Kidney capillary endothelial cell (primary cell): ENCODE results near the gene ENPP1.
A peak's percentile ranks its signal among the peaks of the same experiment; 100 is the strongest.
"Not testable (repeated sequence)": the region's sequence is repeated elsewhere in the genome, so short reads cannot be mapped to it uniquely, and the experiment has no call there.

Source experiments
- DNase-seq: peaks from one replicate; pipeline ENCODE4 v3.0.0-alpha.2; 2018; ENCODE audit warnings: low spot score

Gene ENPP1

DNA sequence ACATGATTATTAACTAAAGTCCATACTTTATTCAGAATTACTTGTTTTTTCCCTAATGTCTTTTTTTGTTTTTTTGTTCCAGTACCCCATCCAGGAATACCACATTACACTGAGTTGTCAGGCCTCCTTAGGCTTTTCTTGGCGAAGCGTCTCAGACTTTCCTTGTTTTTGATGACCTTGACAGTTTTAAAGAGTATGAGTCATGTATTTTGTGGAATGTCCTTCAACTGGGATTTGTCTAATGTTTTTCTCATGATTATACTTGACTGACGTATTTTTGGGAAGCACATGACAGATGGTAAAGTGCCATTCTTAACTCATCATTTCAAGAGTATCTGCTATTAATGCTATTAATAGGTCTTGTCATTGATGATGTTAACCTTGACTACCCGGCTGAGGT is 23.6 kb downstream of the ENPP1 start:
- no peak for DNase-seq

GRCh38 chr6:131831886-131832285 is 24.1 kb downstream of the ENPP1 start:
- no peak for DNase-seq

- no peak for DNase-seq
Observed at GRCh38 chr6:131832363-131832762, 24.5 kb downstream of the ENPP1 start.

GRCh38 chr6:131838051-131838450 is 30.2 kb downstream of the ENPP1 start:
- DNase-seq: no peak

- no peak for DNase-seq
Observed at GRCh38 chr6:131839388-131839787, 31.6 kb downstream of the ENPP1 start.

- DNase-seq: no peak
Observed at GRCh38 chr6:131840441-131840840, 32.6 kb downstream of the ENPP1 start.

DNA sequence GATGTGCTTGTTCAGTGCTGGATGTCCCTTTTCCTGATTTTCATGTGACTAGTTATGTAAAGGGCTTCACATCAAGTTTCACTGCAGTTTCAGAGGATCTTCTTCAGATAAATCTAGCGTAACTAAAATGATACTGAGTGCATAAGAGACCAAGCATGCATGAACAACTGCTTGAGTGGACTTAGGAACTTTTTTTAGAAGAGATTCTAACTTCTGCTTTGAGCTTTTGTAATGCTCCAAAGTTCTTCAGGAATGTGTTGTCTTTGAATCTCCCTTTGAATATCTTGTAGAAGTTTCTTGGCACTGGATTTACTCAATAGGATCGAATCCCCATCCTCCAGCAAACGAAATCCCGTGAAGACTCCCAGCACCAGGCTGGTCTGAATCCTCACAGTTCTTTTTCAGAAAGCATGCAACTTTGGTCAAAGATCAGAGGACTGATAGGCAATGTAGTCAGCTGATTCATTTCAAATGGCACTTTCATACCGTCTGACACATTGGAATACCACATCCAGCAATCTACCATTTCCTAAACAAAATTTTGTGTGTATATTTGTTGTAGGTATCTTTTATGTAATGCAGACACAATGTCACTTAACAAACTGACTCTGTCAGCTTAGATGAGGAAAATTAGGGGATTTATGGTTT is 33.2 kb downstream of the ENPP1 start:
- no peak for DNase-seq

DNA sequence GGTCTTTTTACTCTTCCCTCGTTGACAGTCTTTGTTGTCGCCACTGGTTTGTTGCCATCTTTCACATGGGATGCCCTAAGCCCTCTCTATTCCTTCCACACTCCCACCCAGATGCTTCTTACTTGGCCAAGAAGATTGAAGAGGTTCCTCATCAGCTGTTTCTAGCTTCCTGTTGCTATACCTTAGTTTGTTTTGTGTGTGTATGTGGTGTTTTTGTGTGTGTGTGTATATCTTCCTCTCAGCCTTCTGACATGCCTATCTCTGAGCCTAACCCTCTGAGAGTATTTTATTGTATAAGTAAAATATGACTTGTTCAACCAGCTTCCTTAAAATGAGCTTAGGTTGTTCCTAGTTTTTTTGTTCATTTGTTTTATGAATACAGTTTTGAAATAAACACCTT is 35.9 kb downstream of the ENPP1 start:
- no peak for DNase-seq

DNA sequence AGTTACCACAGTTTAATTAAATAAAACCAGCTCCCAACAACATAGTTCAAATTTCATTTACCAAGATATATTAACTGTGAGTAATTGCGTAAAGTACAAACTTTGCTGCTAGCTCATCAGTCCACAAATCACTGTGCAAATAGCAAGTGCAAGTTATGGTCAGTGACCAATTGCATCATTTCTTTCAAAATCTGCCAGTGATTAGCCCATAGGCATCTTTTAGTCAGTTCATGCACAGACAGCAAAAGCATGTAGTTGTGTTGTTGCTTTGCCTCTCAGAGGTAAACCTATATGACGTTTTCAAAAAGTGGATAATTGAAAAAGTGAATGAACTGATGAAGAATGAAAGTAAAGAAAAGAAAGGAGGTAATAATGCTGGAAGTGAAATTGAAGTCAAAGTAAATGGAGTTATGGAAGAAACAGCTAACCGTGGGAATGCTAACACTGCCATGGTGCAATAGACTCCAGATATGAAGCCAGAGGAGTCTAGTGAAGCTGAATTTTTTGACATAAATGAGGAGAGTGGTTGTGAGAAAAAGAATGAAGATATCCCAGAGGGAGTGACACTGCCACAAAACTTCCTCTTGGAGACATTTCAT is 36.5 kb downstream of the ENPP1 start:
- DNase-seq: no peak

- DNase-seq: no peak
Observed at GRCh38 chr6:131846023-131846663, 38.3 kb downstream of the ENPP1 start.

- DNase-seq: no peak
Observed at GRCh38 chr6:131846905-131847304, 39.1 kb downstream of the ENPP1 start.

DNA sequence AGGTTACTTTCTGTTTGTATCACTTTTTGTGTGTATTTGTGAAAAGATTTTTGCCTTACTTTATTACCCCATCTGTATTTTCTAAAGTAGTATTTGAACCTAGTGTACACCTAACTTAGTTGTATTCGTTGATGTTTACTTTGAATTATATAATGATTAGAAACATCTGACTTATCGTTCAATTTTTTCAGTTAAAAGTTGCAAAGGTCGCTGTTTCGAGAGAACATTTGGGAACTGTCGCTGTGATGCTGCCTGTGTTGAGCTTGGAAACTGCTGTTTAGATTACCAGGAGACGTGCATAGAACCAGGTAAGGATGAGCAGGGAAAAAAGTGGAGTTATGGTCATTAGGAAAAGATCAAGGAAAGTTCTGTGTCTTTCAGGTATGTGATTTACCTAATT is 42.0 kb downstream of the ENPP1 start:
- no peak for DNase-seq

DNA sequence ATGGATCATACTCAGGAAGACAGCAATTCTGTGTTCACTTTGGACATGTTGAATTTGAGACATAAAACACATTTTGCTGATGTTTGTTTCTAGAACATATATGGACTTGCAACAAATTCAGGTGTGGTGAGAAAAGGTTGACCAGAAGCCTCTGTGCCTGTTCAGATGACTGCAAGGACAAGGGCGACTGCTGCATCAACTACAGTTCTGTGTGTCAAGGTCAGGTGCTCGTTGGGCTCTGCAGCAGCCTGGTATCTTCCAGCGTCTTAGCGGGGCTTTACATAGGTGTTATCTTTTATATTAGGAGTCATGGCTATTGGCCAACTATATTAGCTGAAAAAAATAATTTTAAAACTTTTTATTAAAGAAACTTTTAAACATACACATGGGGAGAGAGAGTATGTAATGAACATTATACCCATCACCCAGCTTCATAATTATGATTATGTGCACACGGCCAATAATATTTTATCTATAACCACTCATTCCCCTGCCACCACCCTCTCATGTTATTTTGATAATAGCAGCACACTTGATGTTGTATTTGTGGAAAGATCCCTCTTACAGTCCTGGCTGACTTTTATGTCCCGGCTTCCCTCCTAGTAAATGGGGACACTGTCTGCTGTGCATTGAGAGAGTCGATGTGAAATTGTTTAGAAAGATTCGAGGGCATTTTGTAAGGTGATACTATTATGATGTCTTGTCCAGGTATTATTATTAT is 43.4 kb downstream of the ENPP1 start:
- no peak for DNase-seq

DNA sequence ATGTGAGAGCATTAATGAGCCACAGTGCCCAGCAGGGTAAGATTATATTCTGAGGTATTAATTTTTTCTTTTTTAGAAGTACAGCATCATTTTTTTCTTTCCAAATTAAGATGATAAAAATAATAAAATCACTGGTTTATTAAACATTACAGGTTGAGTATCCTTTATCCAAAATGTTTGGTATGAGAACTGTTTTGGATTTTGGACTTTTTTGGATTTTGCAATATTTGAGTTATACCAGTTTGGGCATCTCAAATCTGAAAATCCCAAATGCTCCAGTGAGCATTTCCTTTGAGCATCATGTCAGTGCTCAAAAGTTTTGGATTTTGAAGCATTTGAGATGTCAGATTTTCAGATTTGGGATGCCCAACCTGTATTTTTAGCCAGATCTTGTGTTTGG is 44.4 kb downstream of the ENPP1 start:
- DNase-seq: no peak

DNA sequence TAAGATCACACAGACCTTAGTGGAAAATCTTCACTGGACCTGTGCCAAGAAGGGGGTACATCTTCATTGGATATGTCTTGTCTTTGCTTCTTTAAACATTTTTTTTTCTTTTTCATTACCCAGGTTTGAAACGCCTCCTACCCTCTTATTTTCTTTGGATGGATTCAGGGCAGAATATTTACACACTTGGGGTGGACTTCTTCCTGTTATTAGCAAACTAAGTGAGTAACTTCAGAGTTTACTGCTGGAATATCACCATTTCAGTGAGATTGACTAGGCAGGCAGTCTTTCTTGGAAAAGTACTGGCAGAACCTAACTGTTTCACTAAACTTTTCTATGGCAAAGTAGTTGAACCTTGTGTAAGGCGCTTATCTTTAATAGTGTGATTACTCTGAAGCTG is 47.0 kb downstream of the ENPP1 start:
- DNase-seq: no peak

GRCh38 chr6:131858765-131859415 is 51.1 kb downstream of the ENPP1 start:
- peak; percentile 5 for DNase-seq

DNA sequence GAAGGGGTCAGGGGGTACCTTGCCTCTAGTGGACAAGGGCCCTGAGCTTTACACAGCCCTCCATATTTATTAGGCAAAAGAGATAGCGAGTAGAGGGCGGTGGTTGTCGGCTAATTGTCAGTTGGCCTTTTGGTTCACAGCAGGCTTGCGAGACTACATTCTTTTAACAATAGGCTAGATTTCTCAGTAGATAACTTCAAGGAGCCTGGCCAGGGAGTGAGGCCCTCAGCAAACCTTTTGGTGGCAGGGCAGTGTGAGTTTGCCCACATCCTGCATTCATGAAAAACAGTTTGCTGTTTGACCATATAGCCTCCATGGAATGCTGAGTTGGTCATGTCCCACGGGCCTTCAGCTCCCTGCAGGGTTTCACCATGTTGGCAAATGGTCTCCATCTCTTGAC is 51.8 kb downstream of the ENPP1 start:
- DNase-seq: not testable (repeated sequence)

GRCh38 chr6:131861381-131861780 is 53.6 kb downstream of the ENPP1 start:
- no peak for DNase-seq

- DNase-seq: no peak
Observed at GRCh38 chr6:131862476-131862875, 54.7 kb downstream of the ENPP1 start.

- DNase-seq: no peak
Observed at GRCh38 chr6:131867744-131868143, 59.9 kb downstream of the ENPP1 start.

GRCh38 chr6:131868836-131869235 is 61.0 kb downstream of the ENPP1 start:
- DNase-seq: no peak

DNA sequence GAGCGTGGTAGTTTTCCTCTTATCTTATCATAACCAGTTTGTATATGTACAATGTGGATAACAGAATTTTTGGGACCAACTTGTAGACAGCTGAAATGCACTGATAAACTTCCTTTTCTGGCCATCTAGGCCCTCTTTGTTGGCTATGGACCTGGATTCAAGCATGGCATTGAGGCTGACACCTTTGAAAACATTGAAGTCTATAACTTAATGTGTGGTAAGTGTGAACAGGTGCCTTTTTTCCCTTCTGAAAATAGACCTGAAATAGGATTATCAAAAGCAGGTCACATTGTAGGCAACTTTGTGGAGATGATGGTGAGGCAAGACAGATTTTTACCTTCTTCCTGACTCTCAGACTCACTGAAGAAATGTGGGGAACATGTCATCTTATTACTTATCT is 67.8 kb downstream of the ENPP1 start:
- no peak for DNase-seq

GRCh38 chr6:131876545-131876944 is 68.7 kb downstream of the ENPP1 start:
- DNase-seq: no peak
